ENCODE data around the gene DNPEP.

DNPEP gene

DNA sequence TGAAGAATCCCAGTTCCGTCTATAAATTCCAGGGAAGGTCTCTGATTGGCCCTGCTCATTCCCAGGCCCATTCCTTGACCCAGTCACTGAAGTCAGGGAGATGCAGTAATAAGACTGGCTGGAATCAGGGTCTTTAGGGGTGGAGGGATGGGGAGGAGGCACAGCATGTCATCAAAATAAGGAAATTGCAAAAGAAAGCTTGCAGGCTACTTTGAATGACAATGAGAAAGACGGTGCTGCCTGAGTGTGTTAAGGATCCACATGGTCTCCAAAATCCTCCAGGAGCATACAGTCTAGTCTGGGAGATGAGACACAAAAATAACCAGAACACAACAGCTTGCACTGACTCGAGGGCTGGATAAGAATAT is 28.5 kb upstream of the DNPEP start:
- TF ChIP-seq MYC (IDR thresholded peaks at IDR 0.05; ENCODE audit: low read depth, low read length) (peak; percentile 56), MAX (IDR thresholded peaks at IDR 0.05; ENCODE audit: low read depth, low read length) (peak; percentile 54), CTCF (IDR thresholded peaks at IDR 0.05; ENCODE audit: low read depth, low read length) (no peak), POLR2A (IDR thresholded peaks at IDR 0.05; ENCODE audit: extremely low read depth, insufficient read length) (peak; percentile 14)
- DNase-seq (ENCODE audit: low read depth) = peak; percentile 74

GRCh38 chr2:219415580-219416234 is 28.0 kb upstream of the DNPEP start:
- TF ChIP-seq POLR2A (IDR thresholded peaks at IDR 0.05; ENCODE audit: extremely low read depth, insufficient read length) = no peak
- no peak for TF ChIP-seq CTCF (IDR thresholded peaks at IDR 0.05; ENCODE audit: low read depth, low read length)
- TF ChIP-seq MYC (IDR thresholded peaks at IDR 0.05; ENCODE audit: low read depth, low read length) = no peak
- no peak for TF ChIP-seq MAX (IDR thresholded peaks at IDR 0.05; ENCODE audit: low read depth, low read length)
- DNase-seq (ENCODE audit: low read depth) = no peak
- no peak overlapping the region for H3K4me3 ChIP-seq (ENCODE audit: low read depth, low read length)

More for the DNA sequence above, 28.5 kb upstream of the DNPEP start:
- no peak overlapping the region for H3K4me3 ChIP-seq (ENCODE audit: low read depth, low read length)

DNA sequence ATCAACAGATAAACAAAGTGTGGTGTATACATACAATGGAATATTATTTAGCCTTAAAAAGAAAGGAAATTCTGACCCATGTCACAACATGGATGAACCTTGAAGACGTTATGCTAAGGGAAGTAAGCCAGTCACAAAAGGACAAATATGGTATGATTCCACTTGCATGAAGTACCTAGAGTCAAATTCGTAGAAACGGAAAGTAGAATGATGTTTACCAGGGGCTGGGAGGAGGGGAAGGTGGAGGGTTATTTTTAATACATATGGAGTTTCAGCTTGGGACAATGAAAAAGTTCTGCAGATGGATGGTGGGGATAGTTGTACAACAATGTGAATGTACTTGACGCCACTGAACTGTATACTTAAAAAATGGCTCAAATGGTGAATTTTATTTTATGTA is 27.1 kb upstream of the DNPEP start:
- TF ChIP-seq POLR2A (IDR thresholded peaks at IDR 0.05; ENCODE audit: extremely low read depth, insufficient read length) (no peak), MYC (IDR thresholded peaks at IDR 0.05; ENCODE audit: low read depth, low read length) (no peak), MAX (IDR thresholded peaks at IDR 0.05; ENCODE audit: low read depth, low read length) (no peak), CTCF (IDR thresholded peaks at IDR 0.05; ENCODE audit: low read depth, low read length) (no peak)
- H3K4me3 ChIP-seq (ENCODE audit: low read depth, low read length) = no peak overlapping the region
- no peak for DNase-seq (ENCODE audit: low read depth)

GRCh38 chr2:219410390-219410789 is 22.7 kb upstream of the DNPEP start:
- H3K4me3 ChIP-seq (ENCODE audit: low read depth, low read length) = no peak overlapping the region
- DNase-seq (ENCODE audit: low read depth) = no peak
- TF ChIP-seq MYC (IDR thresholded peaks at IDR 0.05; ENCODE audit: low read depth, low read length) (no peak), CTCF (IDR thresholded peaks at IDR 0.05; ENCODE audit: low read depth, low read length) (no peak), POLR2A (IDR thresholded peaks at IDR 0.05; ENCODE audit: extremely low read depth, insufficient read length) (no peak), MAX (IDR thresholded peaks at IDR 0.05; ENCODE audit: low read depth, low read length) (no peak)

DNA sequence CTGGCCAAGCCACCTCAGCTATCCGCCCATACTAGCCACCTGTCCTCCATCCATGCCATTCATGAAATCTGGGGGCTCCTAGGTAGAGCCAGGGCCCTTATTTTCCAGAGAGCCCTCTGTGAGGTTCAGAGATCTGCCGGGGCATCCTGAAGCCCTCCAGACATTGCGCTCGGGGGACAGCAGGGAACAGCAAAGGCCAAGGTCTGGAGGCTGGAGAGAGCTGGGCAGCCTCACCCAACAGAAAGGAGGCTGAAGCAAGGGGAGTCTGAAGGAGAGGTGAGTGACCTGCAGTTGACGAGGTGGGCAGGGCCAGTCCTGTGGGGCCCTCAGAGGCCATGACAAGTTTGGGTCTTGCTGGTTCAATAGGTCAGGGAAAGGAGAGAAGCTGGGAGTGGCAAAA is 21.9 kb upstream of the DNPEP start:
- TF ChIP-seq POLR2A (IDR thresholded peaks at IDR 0.05; ENCODE audit: extremely low read depth, insufficient read length) (no peak), MYC (IDR thresholded peaks at IDR 0.05; ENCODE audit: low read depth, low read length) (no peak), CTCF (IDR thresholded peaks at IDR 0.05; ENCODE audit: low read depth, low read length) (no peak), MAX (IDR thresholded peaks at IDR 0.05; ENCODE audit: low read depth, low read length) (no peak)
- DNase-seq (ENCODE audit: low read depth) = no peak
- H3K4me3 ChIP-seq (ENCODE audit: low read depth, low read length) = no peak overlapping the region
